ENCODE data around the gene ZYX.

DNA sequence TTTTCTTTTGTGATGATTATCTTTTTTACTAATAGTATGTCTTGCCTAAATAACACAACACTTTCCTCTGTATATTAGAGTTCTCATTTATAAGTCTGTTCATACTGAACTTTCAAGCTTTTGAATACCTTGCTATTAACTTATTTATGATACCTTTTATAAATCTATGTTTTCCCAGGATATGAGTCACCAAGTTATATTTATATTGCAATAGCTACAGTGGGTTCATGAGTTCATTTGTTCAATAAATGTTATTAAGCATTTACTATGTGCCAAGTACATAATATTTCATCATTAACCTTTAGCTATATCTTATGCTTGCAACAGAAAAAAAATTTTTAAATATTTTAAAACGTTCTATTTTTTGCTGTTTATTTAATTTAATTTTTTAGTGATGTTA, 46.9 kb upstream of the ZYX start:
- TF ChIP-seq, protein P1, sequence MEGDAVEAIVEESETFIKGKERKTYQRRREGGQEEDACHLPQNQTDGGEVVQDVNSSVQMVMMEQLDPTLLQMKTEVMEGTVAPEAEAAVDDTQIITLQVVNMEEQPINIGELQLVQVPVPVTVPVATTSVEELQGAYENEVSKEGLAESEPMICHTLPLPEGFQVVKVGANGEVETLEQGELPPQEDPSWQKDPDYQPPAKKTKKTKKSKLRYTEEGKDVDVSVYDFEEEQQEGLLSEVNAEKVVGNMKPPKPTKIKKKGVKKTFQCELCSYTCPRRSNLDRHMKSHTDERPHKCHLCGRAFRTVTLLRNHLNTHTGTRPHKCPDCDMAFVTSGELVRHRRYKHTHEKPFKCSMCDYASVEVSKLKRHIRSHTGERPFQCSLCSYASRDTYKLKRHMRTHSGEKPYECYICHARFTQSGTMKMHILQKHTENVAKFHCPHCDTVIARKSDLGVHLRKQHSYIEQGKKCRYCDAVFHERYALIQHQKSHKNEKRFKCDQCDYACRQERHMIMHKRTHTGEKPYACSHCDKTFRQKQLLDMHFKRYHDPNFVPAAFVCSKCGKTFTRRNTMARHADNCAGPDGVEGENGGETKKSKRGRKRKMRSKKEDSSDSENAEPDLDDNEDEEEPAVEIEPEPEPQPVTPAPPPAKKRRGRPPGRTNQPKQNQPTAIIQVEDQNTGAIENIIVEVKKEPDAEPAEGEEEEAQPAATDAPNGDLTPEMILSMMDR (IDR thresholded peaks at IDR 0.05), result no peak
- TF ChIP-seq POLR2A (IDR thresholded peaks at IDR 0.05) (no peak), EP300 (IDR thresholded peaks at IDR 0.05) (no peak)

Data from gastroesophageal sphincter (tissue), 3 donors.